GM19025 (cell line): ENCODE data around the gene FBN1.

Source experiments
- ATAC-seq: cut with Tn5 transposase; IDR thresholded peaks from one replicate; pipeline ENCODE4 v1.9.1; 2021; ENCODE audit warnings: mild to moderate bottlenecking, low read depth, moderate library complexity; ENCODE audit not compliant: unreplicated experiment

FBN1 gene

GRCh38 chr15:48385031-48385830 lies 260.3 kb downstream of the FBN1 start:
- ATAC-seq: no peak

GRCh38 chr15:48384616-48385015 lies 260.9 kb downstream of the FBN1 start:
- ATAC-seq: no peak

GRCh38 chr15:48383031-48383430 lies 262.5 kb downstream of the FBN1 start:
- no peak for ATAC-seq

- no peak for ATAC-seq
These were observed 263.6 kb downstream of the FBN1 start for GRCh38 chr15:48381861-48382260.

- no peak for ATAC-seq
These were observed 265.3 kb downstream of the FBN1 start for GRCh38 chr15:48380198-48380597.

GRCh38 chr15:48375767-48376166 lies 269.7 kb downstream of the FBN1 start:
- no peak for ATAC-seq

- ATAC-seq: no peak
These were observed 271.0 kb downstream of the FBN1 start for GRCh38 chr15:48374472-48374871.

GRCh38 chr15:48373821-48374451 lies 271.6 kb downstream of the FBN1 start:
- ATAC-seq: no peak

- ATAC-seq: no peak
These were observed 273.5 kb downstream of the FBN1 start for GRCh38 chr15:48371961-48372360.

GRCh38 chr15:48371550-48371949 lies 274.0 kb downstream of the FBN1 start:
- ATAC-seq: no peak

GRCh38 chr15:48370460-48370859 lies 275.0 kb downstream of the FBN1 start:
- no peak for ATAC-seq

- ATAC-seq: no peak
These were observed 278.0 kb downstream of the FBN1 start for GRCh38 chr15:48367483-48367882.

GRCh38 chr15:48366584-48367312 lies 278.8 kb downstream of the FBN1 start:
- no peak for ATAC-seq

- ATAC-seq: no peak
These were observed 279.9 kb downstream of the FBN1 start for GRCh38 chr15:48365575-48365974.

- ATAC-seq: no peak
These were observed 282.0 kb downstream of the FBN1 start for GRCh38 chr15:48363474-48363873.

- no peak for ATAC-seq
These were observed 283.8 kb downstream of the FBN1 start for GRCh38 chr15:48361685-48362084.

GRCh38 chr15:48360841-48361240 lies 284.7 kb downstream of the FBN1 start:
- ATAC-seq: no peak
